GM13977 (cell line): ENCODE results near the gene GXYLT2.

Experiments used
- DNase-seq: peaks from one replicate; pipeline ENCODE4 v3.0.0; 2012; ENCODE audit warnings: low spot score
- CTCF ChIP-seq: IDR thresholded peaks from 2 replicates; pipeline ENCODE4 v1.5.1; 2012; ENCODE audit warnings: mild to moderate bottlenecking, control low read depth; ENCODE audit not compliant: insufficient read depth; ENCODE audit errors: extremely low read depth, missing control alignments
- in situ Hi-C: fragments of 300-500 bp; cut with MboI; formaldehyde crosslinking; loops from one replicate; pipeline ENCODE4 v1.12.0; 2022; ENCODE audit warnings: low sequenced_read_pairs, low pct_unique_long_range_greater_than_20kb, mixed read lengths, inconsistent platforms; ENCODE audit not compliant: unreplicated experiment

GXYLT2 gene

GRCh38 chr3:72901840-72902239 lies 14.0 kb downstream of the GXYLT2 start:
- TF ChIP-seq CTCF, result no peak
- no peak for DNase-seq
- in situ Hi-C loops, result no loop called here

DNA sequence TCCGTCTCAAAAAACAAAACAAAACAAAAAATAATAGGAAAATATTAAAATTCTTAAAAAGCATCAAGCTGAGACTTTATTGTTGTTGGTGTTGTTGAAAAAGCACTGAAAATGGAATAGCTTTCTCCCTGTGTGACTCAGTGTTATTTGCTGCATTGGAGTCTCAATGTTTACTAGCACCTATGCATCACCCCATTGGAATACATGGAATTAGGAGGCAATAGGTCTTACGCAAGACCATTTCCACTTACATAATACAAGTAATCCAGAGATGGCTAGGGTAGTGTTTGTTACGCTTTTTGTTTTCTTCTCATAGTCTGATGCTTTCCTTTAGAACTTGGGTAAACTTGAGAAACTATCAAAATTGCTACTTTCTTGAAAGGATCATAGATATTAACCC lies 15.2 kb downstream of the GXYLT2 start:
- no peak for TF ChIP-seq CTCF
- no peak for DNase-seq
- in situ Hi-C loops, result no loop called here

GRCh38 chr3:72904163-72904562 lies 16.3 kb downstream of the GXYLT2 start:
- in situ Hi-C loops, result no loop called here
- TF ChIP-seq CTCF, result no peak
- DNase-seq, result no peak

DNA sequence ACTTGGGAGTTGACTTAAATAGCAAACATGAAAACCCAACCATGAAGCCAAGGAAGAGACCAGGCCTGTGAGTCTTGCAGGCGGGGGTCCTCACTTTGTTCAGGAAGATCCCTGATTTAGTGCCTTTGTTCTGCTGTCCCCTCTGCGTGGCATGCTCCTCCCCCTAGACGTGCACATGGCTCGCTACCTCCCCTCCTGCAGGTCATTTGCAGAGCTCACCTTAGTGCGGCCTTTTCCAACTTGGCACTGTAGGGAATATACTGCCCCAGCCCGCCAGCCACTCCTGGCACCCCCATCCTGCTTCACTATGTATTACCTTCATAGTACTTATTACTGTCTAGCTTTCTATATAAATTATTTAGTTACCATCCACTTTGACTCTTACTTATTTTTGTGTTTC lies 18.3 kb downstream of the GXYLT2 start:
- TF ChIP-seq CTCF, result no peak
- in situ Hi-C loops, result no loop called here
- DNase-seq, result no peak

DNA sequence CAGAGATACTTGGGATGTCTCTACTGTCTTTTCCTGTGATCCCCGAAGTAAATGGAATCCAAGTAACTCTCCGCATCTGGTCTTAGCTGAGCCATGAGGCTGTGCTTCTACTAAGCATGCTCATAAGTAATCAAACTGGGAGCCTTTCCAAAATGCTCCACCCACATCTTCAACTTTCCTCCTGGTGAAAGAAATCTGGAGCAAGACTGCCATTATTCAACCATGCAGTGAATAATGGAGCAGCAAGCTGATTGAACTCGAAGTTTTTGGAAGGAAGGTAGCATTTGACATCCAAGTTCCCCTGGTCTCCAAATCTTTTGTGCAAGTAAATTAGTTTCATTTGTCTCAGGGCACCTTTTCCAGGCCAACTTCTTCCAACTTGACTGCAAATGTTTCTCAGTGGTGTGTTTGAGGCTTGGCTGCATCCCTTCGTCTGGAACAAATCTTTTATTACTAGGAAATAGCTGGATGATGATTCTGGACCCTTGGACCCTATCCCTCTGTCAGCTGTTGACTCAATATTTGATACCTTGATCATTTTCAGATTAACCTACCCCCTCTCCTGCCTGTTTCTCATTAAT lies 19.4 kb downstream of the GXYLT2 start:
- DNase-seq, result no peak
- TF ChIP-seq CTCF, result no peak
- in situ Hi-C loops, result no loop called here

GRCh38 chr3:72907731-72908620 lies 20.1 kb downstream of the GXYLT2 start:
- DNase-seq, result no peak
- in situ Hi-C loops, result no loop called here
- TF ChIP-seq CTCF, result no peak
